Fibroblast of lung (primary cell): ENCODE data around the gene ZNF503. TPM values are rescaled to one million over a fixed set of nuclear protein-coding genes. Genes with fewer than 3 reads are reported as not detected.

Experiments used
- DNase-seq, 2 donors: peaks; one replicate each; pipeline versions ENCODE4 v3.0.0 to v3.0.0-alpha.2; 2010; ENCODE audit warnings: low read depth in 2 of 2
- H2AFZ ChIP-seq: 2 replicates; pipeline ENCODE4 v1.5.1; 2012; ENCODE audit warnings: low read length, control low read depth, inconsistent platforms
- H3K27ac ChIP-seq: 2 replicates; pipeline ENCODE4 v1.5.1; 2011; ENCODE audit warnings: low read length, control low read depth; ENCODE audit not compliant: insufficient read depth
- H3K27me3 ChIP-seq: 2 replicates; pipeline ENCODE4 v1.5.1; 2011; ENCODE audit warnings: mild to moderate bottlenecking, low read length; ENCODE audit not compliant: control insufficient read depth, insufficient read depth
- H3K36me3 ChIP-seq: 2 replicates; pipeline ENCODE4 v1.5.1; 2011; ENCODE audit warnings: low read length; ENCODE audit not compliant: control insufficient read depth, insufficient read depth
- H3K4me1 ChIP-seq: 2 replicates; pipeline ENCODE4 v1.5.1; 2011; ENCODE audit warnings: low read length; ENCODE audit not compliant: control insufficient read depth, insufficient read depth; ENCODE audit errors: extremely low read depth
- H3K4me2 ChIP-seq: 2 replicates; pipeline ENCODE4 v1.5.1; 2011; ENCODE audit warnings: low read length, control low read depth; ENCODE audit not compliant: insufficient read depth; ENCODE audit errors: extremely low read depth
- H3K4me3 ChIP-seq, 4 experiments: fragments of 200-600 bp in 1 of 4; sonication (generic) in 1 of 4; replicated peaks in 1 of 4; 2 replicates each; pipeline ENCODE4 v1.5.1; 2011 to 2016; ENCODE audit warnings: low read length in 4 of 4, low read depth in 3 of 4, mild to moderate bottlenecking in 3 of 4, control low read depth in 2 of 4, inconsistent platforms in 1 of 4, mixed read lengths in 1 of 4; ENCODE audit not compliant: insufficient read depth in 1 of 4; ENCODE audit errors: control extremely low read depth in 1 of 4
- H3K79me2 ChIP-seq: 2 replicates; pipeline ENCODE4 v1.5.1; 2012; ENCODE audit warnings: mild to moderate bottlenecking, low read length, inconsistent platforms; ENCODE audit not compliant: control insufficient read depth, insufficient read depth
- H3K9ac ChIP-seq: 2 replicates; pipeline ENCODE4 v1.5.1; 2011; ENCODE audit warnings: mild to moderate bottlenecking, low read length, control low read depth; ENCODE audit not compliant: insufficient read depth
- H3K9me3 ChIP-seq: 2 replicates; pipeline ENCODE4 v1.5.1; 2012; ENCODE audit warnings: low read depth, low read length; ENCODE audit not compliant: control insufficient read depth, insufficient read depth
- H4K20me1 ChIP-seq: 2 replicates; pipeline ENCODE4 v1.5.1; 2011; ENCODE audit warnings: low read length; ENCODE audit not compliant: control insufficient read depth, insufficient read depth; ENCODE audit errors: extremely low read depth
- CTCF ChIP-seq, 2 donors: IDR thresholded peaks in 1 of 2; conservative IDR thresholded peaks in 1 of 2; 1 replicate in 1 of 2; 2 replicates in 1 of 2; pipeline ENCODE4 v1.5.1; 2011 to 2012; ENCODE audit warnings: low read length in 2 of 2, control low read depth in 1 of 2, inconsistent platforms in 1 of 2, low read depth in 1 of 2, mild to moderate bottlenecking in 1 of 2
- EZH2 ChIP-seq: IDR thresholded peaks from 2 replicates; pipeline ENCODE4 v1.5.1; 2012; ENCODE audit warnings: low read length, control low read depth, mild to moderate bottlenecking; ENCODE audit errors: missing control alignments
- polyA plus RNA-seq, 2 donors: library from polyadenylated mRNA; depleted of rRNA in 1 of 2; stranded (reverse) in 1 of 2; unstranded in 1 of 2; fragments of >200 nt; gene quantifications; 2 replicates each; pipeline ENCODE4 v1.2.1, GENCODE V29; 2011 to 2012; ENCODE audit warnings: missing spikeins in 1 of 2
- total RNA-seq: library from RNA; depleted of rRNA; stranded (reverse); fragments of >200 nt; gene quantifications from 2 replicates; pipeline ENCODE4 v1.2.1, GENCODE V29; 2014

ZNF503 gene
- total and polyA plus RNA-seq, 2 donors (not counting 1 experiment from before 2014, with no cell fraction given) = 4.9 to 7.1 TPM

- H3K4me3 ChIP-seq = peak overlapping the region; percentile 67 to 97 (median 82)
- peaks cover 4% of the 10 kb centered on the region for H3K4me1 ChIP-seq
- H4K20me1 ChIP-seq = no peaks in the 10 kb centered on the region
- H3K36me3 ChIP-seq = peaks cover 10% of the 10 kb centered on the region
- peak; percentile 23 to 66 for DNase-seq
- H3K79me2 ChIP-seq = peaks cover 45% of the 10 kb centered on the region
- peak overlapping the region; percentile 95 for H3K27ac ChIP-seq
- TF ChIP-seq EZH2 (no peak), CTCF (conservative IDR thresholded peaks at IDR 0.05 in 1 of 2, IDR thresholded peaks at IDR 0.05 in 1 of 2; ENCODE audit: low read depth in 1 of 2, low read length in 2 of 2) (no peak)
- no peaks in the 10 kb centered on the region for H3K9me3 ChIP-seq
- H3K27me3 ChIP-seq = no peaks in the 10 kb centered on the region
- peak overlapping the region; percentile 95 for H3K4me2 ChIP-seq
- H2AFZ ChIP-seq = no peak overlapping the region
- H3K9ac ChIP-seq = peak overlapping the region; percentile 64
These were observed 3.9 kb downstream of the ZNF503 start for GRCh38 chr10:75397496-75398199.

GRCh38 chr10:75396631-75397495, 4.7 kb downstream of the ZNF503 start:
- Histone ChIP-seq H3K4me1 (peaks cover 4% of the 10 kb centered on the region), H3K9ac (peak overlapping the region; percentile 64), H4K20me1 (no peaks in the 10 kb centered on the region), H3K79me2 (peaks cover 45% of the 10 kb centered on the region), H3K9me3 (no peaks in the 10 kb centered on the region), H3K36me3 (peaks cover 10% of the 10 kb centered on the region), H3K27me3 (no peaks in the 10 kb centered on the region), H2AFZ (peak overlapping the region; percentile 40), H3K4me2 (peak overlapping the region; percentile 95), H3K4me3 (peak overlapping the region; percentile 67 to 97 (median 82)), H3K27ac (peak overlapping the region; percentile 95)
- peak; percentile 45 to 65 for DNase-seq
- TF ChIP-seq CTCF (conservative IDR thresholded peaks at IDR 0.05 in 1 of 2, IDR thresholded peaks at IDR 0.05 in 1 of 2; ENCODE audit: low read depth in 1 of 2, low read length in 2 of 2) = no peak
- TF ChIP-seq EZH2 = no peak
